IMR-90 (cell line): ENCODE results near the gene AKT3. TPM values are rescaled to one million over a fixed set of nuclear protein-coding genes. Genes with fewer than 3 reads are reported as not detected.

Experiments
- ELK1 ChIP-seq: fragments of 150-350 bp; IDR thresholded peaks from 2 replicates; pipeline ENCODE4 v1.6.1; 2016; ENCODE audit warnings: low read depth, mild to moderate bottlenecking, low read length, moderate library complexity, borderline replicate concordance
- MAFK ChIP-seq: IDR thresholded peaks from 2 replicates; pipeline ENCODE4 v1.6.1; 2012; ENCODE audit warnings: low read depth, low read length, improper control_type of control experiment
- MAZ ChIP-seq: IDR thresholded peaks from 2 replicates; pipeline ENCODE4 v1.6.1; 2012; ENCODE audit warnings: low read depth, mild to moderate bottlenecking, low read length, improper control_type of control experiment, moderate library complexity, borderline replicate concordance
- SMC3 ChIP-seq: fragments of 150-350 bp; IDR thresholded peaks from 2 replicates; pipeline ENCODE4 v1.6.1; 2016; ENCODE audit warnings: low read depth, mild to moderate bottlenecking, antibody characterized with exemption, low read length, moderate library complexity
- polyA plus RNA-seq, 3 experiments: library from polyadenylated mRNA; depleted of rRNA; stranded (reverse); fragments of >200 nt; gene quantifications; 2 replicates each; pipeline ENCODE4 v1.2.3, GENCODE V29; 2012; ENCODE audit warnings: low replicate concordance in 1 of 3
- total RNA-seq: library from RNA; depleted of rRNA; stranded (reverse); fragments of >200 nt; gene quantifications from 2 replicates; pipeline ENCODE4 v1.2.3, GENCODE V29; 2012

The AKT3 gene
- total and polyA plus RNA-seq, 2 of the 4 experiments (the other 2 are of a cell fraction) = 15.2 to 19.4 TPM

- TF ChIP-seq MAZ (no peak), MAFK (no peak), SMC3 (no peak), ELK1 (no peak)
These were observed 360.1 kb downstream of the AKT3 start (continued) for GRCh38 chr1:243489681-243490546.
